A549 (cell line): ENCODE measurements around the gene CALML4. TPM values are rescaled to one million over a fixed set of nuclear protein-coding genes. Genes with fewer than 3 reads are reported as not detected.
"Not testable (repeated sequence)": the region's sequence is repeated elsewhere in the genome, so short reads cannot be mapped to it uniquely, and the experiment has no call there.

Experiments
- ATAC-seq, 2 experiments: fragments of 200-7000 bp in 1 of 2; fragments of >200 bp in 1 of 2; cut with Nextera tagmentation in 1 of 2; cut with Tn5 transposase in 1 of 2; 3 replicates each; pipeline versions ENCODE4 v1.8.0 to v1.9.1; 2018 to 2020; ENCODE audit warnings: mild to moderate bottlenecking in 1 of 2, moderate library complexity in 1 of 2
- CTCF ChIA-PET: fragments of 300-600 bp; sonication (Branson Sonifier 250); formaldehyde crosslinking; extraction: SDS; loops from one replicate; lab custom pipeline; 2021; ENCODE audit warnings: antibody characterized with exemption, inconsistent platforms; lab: Yijun Ruan, JAX
- POLR2A ChIA-PET: fragments of 350-600 bp; formaldehyde crosslinking; extraction: SDS; loops from one replicate; lab custom pipeline; 2021; ENCODE audit warnings: antibody characterized with exemption, inconsistent platforms; lab: Yijun Ruan, JAX
- DNase-seq, 2 experiments: peaks; one replicate each; pipeline versions ENCODE4 v3.0.0 to v3.0.0-alpha.2; 2011 to 2016; ENCODE audit warnings: low read depth in 1 of 2, low spot score in 1 of 2
- FAIRE-seq: peaks from 2 replicates; lab custom pipeline; 2011; peaks lifted over from hg19 to GRCh38; lab: Jason Lieb, UNC
- H3K27ac ChIP-seq, 2 experiments: fragments of >200 bp; sonication (Bioruptor Twin); formaldehyde crosslinking; 3 replicates each; pipeline ENCODE4 v1.5.1; 2016 to 2017
- H3K4me1 ChIP-seq: fragments of >200 bp; sonication (Bioruptor Twin); formaldehyde crosslinking; 3 replicates; pipeline ENCODE4 v1.6.1; 2016
- H3K4me2 ChIP-seq: fragments of >200 bp; sonication (Bioruptor Twin); formaldehyde crosslinking; 3 replicates; pipeline ENCODE4 v1.6.1; 2016
- H3K4me3 ChIP-seq: fragments of >200 bp; sonication (Bioruptor Twin); formaldehyde crosslinking; 3 replicates; pipeline ENCODE4 v1.5.1; 2016
- H3K9me3 ChIP-seq: fragments of >200 bp; sonication (Bioruptor Twin); formaldehyde crosslinking; 3 replicates; pipeline ENCODE4 v1.6.1; 2016
- CBX2 ChIP-seq: fragments of 200-600 bp; sonication (generic); IDR thresholded peaks from 2 replicates; pipeline ENCODE4 v1.6.1; 2016; ENCODE audit warnings: low read depth, mild to moderate bottlenecking, borderline replicate concordance
- CEBPB ChIP-seq, 2 experiments: fragments of >200 bp in 1 of 2; sonication (Bioruptor Twin) in 1 of 2; formaldehyde crosslinking in 1 of 2; IDR thresholded peaks; 2 replicates each; pipeline ENCODE4 v1.6.1; 2012 to 2016
- CHD2 ChIP-seq: fragments of 150-350 bp; IDR thresholded peaks from 2 replicates; pipeline ENCODE4 v1.6.1; 2014; ENCODE audit warnings: low read length; ENCODE audit not compliant: partially characterized antibody
- CHD4 ChIP-seq: fragments of 200-600 bp; sonication (generic); IDR thresholded peaks from 2 replicates; pipeline ENCODE4 v1.6.1; 2016; ENCODE audit warnings: antibody characterized with exemption, mild to moderate bottlenecking, borderline replicate concordance
- ESRRA ChIP-seq: fragments of 150-350 bp; IDR thresholded peaks from 2 replicates; pipeline ENCODE4 v1.6.1; 2014; ENCODE audit warnings: mild to moderate bottlenecking, low read length, borderline replicate concordance
- FOSB ChIP-seq: fragments of 250-450 bp; sonication (Bioruptor Pico); IDR thresholded peaks from 2 replicates; pipeline ENCODE4 v1.5.0; 2020; ENCODE audit warnings: mild to moderate bottlenecking, moderate library complexity
- GATA3 ChIP-seq: IDR thresholded peaks from 2 replicates; pipeline ENCODE4 v1.6.1; 2012; ENCODE audit warnings: borderline replicate concordance
- HOXA7 ChIP-seq: fragments of 250-450 bp; sonication (Bioruptor Pico); IDR thresholded peaks from 2 replicates; pipeline ENCODE4 v1.5.0; 2020; ENCODE audit warnings: mild to moderate bottlenecking, moderate library complexity
- JUNB ChIP-seq: fragments of >200 bp; sonication (Bioruptor Twin); formaldehyde crosslinking; IDR thresholded peaks from 2 replicates; pipeline ENCODE4 v1.6.1; 2016
- KDM1A ChIP-seq: fragments of 200-600 bp; sonication (generic); IDR thresholded peaks from 2 replicates; pipeline ENCODE4 v1.6.1; 2016; ENCODE audit warnings: low read depth, mild to moderate bottlenecking
- KDM5A ChIP-seq: fragments of 200-600 bp; sonication (generic); IDR thresholded peaks from 2 replicates; pipeline ENCODE4 v1.6.1; 2016; ENCODE audit warnings: antibody characterized with exemption, mild to moderate bottlenecking
- MAZ ChIP-seq: fragments of 150-350 bp; IDR thresholded peaks from 2 replicates; pipeline ENCODE4 v1.6.1; 2014; ENCODE audit warnings: antibody characterized with exemption, low read depth, low read length, borderline replicate concordance
- MYC ChIP-seq: IDR thresholded peaks from 2 replicates; pipeline ENCODE4 v1.6.1; 2012; ENCODE audit warnings: mild to moderate bottlenecking, inconsistent platforms, low read length, improper control_type of control experiment, borderline replicate concordance
- NPAS2 ChIP-seq: fragments of 250-450 bp; sonication (Bioruptor Pico); IDR thresholded peaks from 2 replicates; pipeline ENCODE4 v1.8.0; 2022; ENCODE audit warnings: mild to moderate bottlenecking, moderate library complexity, borderline replicate concordance
- NR3C1 ChIP-seq: fragments of >200 bp; sonication (Bioruptor Twin); formaldehyde crosslinking; IDR thresholded peaks from 3 replicates; pipeline ENCODE4 v1.6.1; 2017
- PHF8 ChIP-seq: fragments of 200-600 bp; sonication (generic); IDR thresholded peaks from 2 replicates; pipeline ENCODE4 v1.6.1; 2016; ENCODE audit warnings: low read depth, mild to moderate bottlenecking, antibody characterized with exemption, moderate library complexity, borderline replicate concordance
- POLR2AphosphoS2 ChIP-seq: conservative IDR thresholded peaks from 2 replicates; pipeline ENCODE4 v1.6.1; 2012; ENCODE audit warnings: low read length, improper control_type of control experiment, inconsistent platforms
- RAD21 ChIP-seq, 2 experiments: fragments of >200 bp in 1 of 2; sonication (Bioruptor Twin) in 1 of 2; formaldehyde crosslinking in 1 of 2; IDR thresholded peaks in 1 of 2; conservative IDR thresholded peaks in 1 of 2; 2 replicates in 1 of 2; 3 replicates in 1 of 2; pipeline ENCODE4 v1.6.1; 2012 to 2018; ENCODE audit warnings: inconsistent platforms in 1 of 2
- RARB ChIP-seq: fragments of 250-450 bp; sonication (Bioruptor Pico); IDR thresholded peaks from 2 replicates; pipeline ENCODE4 v1.8.0; 2021; ENCODE audit warnings: mild to moderate bottlenecking, moderate library complexity
- REST ChIP-seq: fragments of 200-600 bp; sonication (generic); IDR thresholded peaks from 2 replicates; pipeline ENCODE4 v1.6.1; 2016; ENCODE audit warnings: antibody characterized with exemption, mild to moderate bottlenecking, moderate library complexity
- RFX5 ChIP-seq: fragments of 450-650 bp; IDR thresholded peaks from 2 replicates; pipeline ENCODE4 v1.7.1; 2014; ENCODE audit warnings: antibody characterized with exemption, mild to moderate bottlenecking, moderate library complexity
- ZC3H11A ChIP-seq: fragments of 450-650 bp; IDR thresholded peaks from 2 replicates; pipeline ENCODE4 v1.6.1; 2014; ENCODE audit warnings: antibody characterized with exemption, mild to moderate bottlenecking
- ZFP36 ChIP-seq: fragments of 450-650 bp; IDR thresholded peaks from 2 replicates; pipeline ENCODE4 v1.6.1; 2014; ENCODE audit warnings: borderline replicate concordance; ENCODE audit not compliant: partially characterized antibody
- ZSCAN20 ChIP-seq: fragments of 250-450 bp; sonication (Bioruptor Pico); IDR thresholded peaks from 2 replicates; pipeline ENCODE4 v1.8.0; 2022; ENCODE audit warnings: mild to moderate bottlenecking, moderate library complexity
- WGBS: methylation state at CpG from one replicate; pipeline ENCODE4 v1.1.6; 2017; ENCODE audit errors: missing lambda C conversion rate; 5-methylcytosine and 5-hydroxymethylcytosine counted together
- polyA plus RNA-seq, 4 experiments: library from polyadenylated mRNA; depleted of rRNA in 3 of 4; stranded (reverse); fragments of >200 nt; fragmentation: RNase III in 1 of 4; extraction: RNeasy Plus Mini Kit Qiagen cat#74134 plus additional on column Dnase treatment in 1 of 4; gene quantifications; 2 replicates in 3 of 4; 3 replicates in 1 of 4; pipeline ENCODE4 v1.2.3, GENCODE V29; 2011 to 2017
- TF ChIP-seq, protein P1 (sequence below): IDR thresholded peaks from 2 replicates; pipeline ENCODE4 v1.6.1; 2012

The CALML4 gene
- polyA plus RNA-seq, 2 of the 4 experiments (the other 2 are of a cell fraction): 12.1 to 18.2 TPM

- no peaks in the 10 kb centered on the region for H3K9me3 ChIP-seq
- no peak for DNase-seq
- CTCF ChIA-PET: interaction anchor here (0.6 to 3.0 kb wide), 6 partner anchors 10 to 292 kb away, joined by 3 to 8 read pairs (median 3); no protein-coding TSS in a partner anchor
- no peak overlapping the region for H3K27ac ChIP-seq
- 92% methylated on average over 2 of the region's 2 CpGs for WGBS
- POLR2A ChIA-PET: interaction anchor here (1.1 kb wide), 1 partner anchor 336 kb away, joined by 3 read pairs; no protein-coding TSS in a partner anchor
- TF ChIP-seq KDM1A (no peak), ZFP36 (no peak), RARB (CRISPR knock-in tag) (no peak), REST (no peak), JUNB (no peak), ZC3H11A (no peak), CBX2 (no peak), MAZ (no peak), MYC (no peak), HOXA7 (CRISPR knock-in tag) (no peak)
- no peak overlapping the region for H3K4me3 ChIP-seq
- no peaks in the 10 kb centered on the region for H3K4me1 ChIP-seq
- FAIRE-seq: no peak
- no peak overlapping the region for H3K4me2 ChIP-seq
- no peak for ATAC-seq
Measured at GRCh38 chr15:68175526-68175925, 29.6 kb downstream of the CALML4 start.

GRCh38 chr15:68173119-68173518 is 32.0 kb downstream of the CALML4 start:
- no peak for DNase-seq
- CTCF ChIA-PET: interaction anchor here (0.7 to 1.1 kb wide), 3 partner anchors 13 to 310 kb away, joined by 3 to 6 read pairs (median 4); no protein-coding TSS in a partner anchor
- no peak for ATAC-seq
- POLR2A ChIA-PET: no interaction called here
- H3K4me1 ChIP-seq: no peaks in the 10 kb centered on the region
- 88% methylated on average over 4 of the region's 4 CpGs for WGBS
- FAIRE-seq: no peak
- H3K9me3 ChIP-seq: no peaks in the 10 kb centered on the region
- H3K4me3 ChIP-seq: no peak overlapping the region
- no peak overlapping the region for H3K27ac ChIP-seq
- no peak for TF ChIP-seq POLR2AphosphoS2
- no peak for TF ChIP-seq ZFP36
- TF ChIP-seq HOXA7 (CRISPR knock-in tag): no peak
- TF ChIP-seq RAD21 (conservative IDR thresholded peaks at IDR 0.05 in 1 of 2, IDR thresholded peaks at IDR 0.05 in 1 of 2): no peak
- TF ChIP-seq, protein P1, sequence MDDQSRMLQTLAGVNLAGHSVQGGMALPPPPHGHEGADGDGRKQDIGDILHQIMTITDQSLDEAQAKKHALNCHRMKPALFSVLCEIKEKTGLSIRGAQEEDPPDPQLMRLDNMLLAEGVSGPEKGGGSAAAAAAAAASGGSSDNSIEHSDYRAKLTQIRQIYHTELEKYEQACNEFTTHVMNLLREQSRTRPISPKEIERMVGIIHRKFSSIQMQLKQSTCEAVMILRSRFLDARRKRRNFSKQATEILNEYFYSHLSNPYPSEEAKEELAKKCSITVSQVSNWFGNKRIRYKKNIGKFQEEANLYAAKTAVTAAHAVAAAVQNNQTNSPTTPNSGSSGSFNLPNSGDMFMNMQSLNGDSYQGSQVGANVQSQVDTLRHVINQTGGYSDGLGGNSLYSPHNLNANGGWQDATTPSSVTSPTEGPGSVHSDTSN: no peak
- TF ChIP-seq KDM5A: no peak
- no peak overlapping the region for H3K4me2 ChIP-seq

DNA sequence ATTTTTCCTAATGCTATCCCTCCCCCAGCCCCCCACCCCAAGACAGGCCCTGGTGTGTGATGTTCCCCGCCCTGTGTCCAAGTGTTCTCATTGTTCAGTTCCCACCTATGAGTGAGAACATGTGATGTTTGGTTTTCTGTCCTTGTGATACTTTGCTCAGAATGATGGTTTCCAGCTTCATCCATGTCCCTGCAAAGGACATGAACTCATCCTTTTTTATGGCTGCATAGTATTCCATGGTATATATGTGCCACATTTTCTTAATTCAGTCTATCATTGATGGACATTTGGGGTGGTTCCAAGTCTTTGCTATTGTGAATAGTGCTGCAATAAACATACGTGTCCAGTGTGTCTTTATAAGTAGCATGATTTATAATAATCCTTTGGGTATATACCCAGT is 33.1 kb downstream of the CALML4 start:
- FAIRE-seq: not testable (repeated sequence)

GRCh38 chr15:68166847-68167246 is 38.3 kb downstream of the CALML4 start:
- CTCF ChIA-PET: interaction anchor here (0.8 to 2.7 kb wide), 2 partner anchors 11 to 13 kb away, joined by 3 to 18 read pairs; no protein-coding TSS in a partner anchor
- FAIRE-seq (no peak), DNase-seq (no peak), ATAC-seq (no peak)
- H3K9me3 ChIP-seq: no peaks in the 10 kb centered on the region
- POLR2A ChIA-PET: no interaction called here
- H3K4me1 ChIP-seq: no peaks in the 10 kb centered on the region
- H3K4me2 ChIP-seq: no peak overlapping the region
- H3K4me3 ChIP-seq: no peak overlapping the region
- H3K27ac ChIP-seq: no peak overlapping the region
- 91% methylated on average over 4 of the region's 4 CpGs for WGBS
- TF ChIP-seq RFX5 (no peak), CHD4 (no peak), MYC (no peak), GATA3 (no peak), CEBPB (IDR thresholded peaks at IDR 0.05) (no peak), ESRRA (no peak), NR3C1 (no peak), PHF8 (no peak), CBX2 (no peak), FOSB (CRISPR knock-in tag) (no peak), ZSCAN20 (CRISPR knock-in tag) (no peak), NPAS2 (CRISPR knock-in tag) (no peak), CHD2 (no peak), ZFP36 (no peak)

More for the DNA sequence above, 33.1 kb downstream of the CALML4 start:
- POLR2A ChIA-PET, H3K4me1 ChIP-seq, ATAC-seq, H3K4me2 ChIP-seq, DNase-seq, H3K9me3 ChIP-seq, H3K27ac ChIP-seq, H3K4me3 ChIP-seq: not testable (repeated sequence)
- CTCF ChIA-PET: interaction anchor here (1.0 to 1.1 kb wide), 2 partner anchors 14 to 309 kb away, joined by 3 to 6 read pairs; no protein-coding TSS in a partner anchor
- 73% methylated on average over 2 of the region's 2 CpGs for WGBS
